GM23248 (cell line): ENCODE measurements around the gene HUS1B.

ENCODE experiments used
- EZH2 ChIP-seq: fragments of 200-600 bp; sonication (generic); IDR thresholded peaks from 2 replicates; pipeline ENCODE4 v1.6.1; 2018; ENCODE audit warnings: antibody characterized with exemption, mild to moderate bottlenecking; ENCODE audit not compliant: insufficient read depth, poor library complexity, severe bottlenecking
- EZH2phosphoT487 ChIP-seq: fragments of 200-600 bp; sonication (generic); IDR thresholded peaks from 2 replicates; pipeline ENCODE4 v1.6.1; 2018; ENCODE audit warnings: antibody characterized with exemption, moderate library complexity, mild to moderate bottlenecking, low read depth; ENCODE audit not compliant: insufficient read depth

GRCh38 chr6:703552-703951, 46.7 kb upstream of the HUS1B start:
- TF ChIP-seq EZH2 (no peak), EZH2phosphoT487 (no peak)
